Activated T-helper 2 cell treated with anti-CD3 and anti-CD28 coated beads, Interferon-gamma antibody, Interleukin-2, Interleukin-4, amounts not matched to agents 10 μg/mL and 5 μg/mL and 100 μg/mL, durations not matched to agents 14 hours and 24 hours and 36 hours (primary cell): ENCODE data around the gene CD2AP. TPM values are rescaled to one million over a fixed set of nuclear protein-coding genes. Genes with fewer than 3 reads are reported as not detected.

Experiments
- DNase-seq: peaks from one replicate; pipeline ENCODE4 v3.0.0; 2021; ENCODE audit warnings: low spot score
- H3K27ac Mint-ChIP-seq: one replicate; pipeline ENCODE4 v1.8.0; 2021; ENCODE audit warnings: mixed read lengths
- H3K27me3 Mint-ChIP-seq: one replicate; pipeline ENCODE4 v1.8.0; 2021; ENCODE audit warnings: low read depth, mixed read lengths
- H3K36me3 Mint-ChIP-seq: one replicate; pipeline ENCODE4 v1.8.0; 2021; ENCODE audit warnings: low read depth, mixed read lengths
- H3K4me1 Mint-ChIP-seq: one replicate; pipeline ENCODE4 v1.8.0; 2021; ENCODE audit warnings: low read depth, mixed read lengths
- H3K4me3 Mint-ChIP-seq: one replicate; pipeline ENCODE4 v1.8.0; 2021; ENCODE audit warnings: low read depth, mild to moderate bottlenecking, moderate library complexity, mixed read lengths
- H3K9me3 Mint-ChIP-seq: one replicate; pipeline ENCODE4 v1.8.0; 2021; ENCODE audit warnings: mixed read lengths
- intact Hi-C: fragments of 100-400 bp; cut with micrococcal nuclease; formaldehyde crosslinking; loops from one replicate; pipeline ENCODE4 v1.15.1; 2023
- total RNA-seq: library from RNA; stranded (reverse); gene quantifications from 2 replicates; pipeline ENCODE4 v1.2.3, GENCODE V29; 2022

CD2AP gene
- total RNA-seq, 1 donor from 2014 or later = 29.1 TPM

GRCh38 chr6:47567586-47567985 lies 90.0 kb downstream of the CD2AP start:
- Mint-ChIP-seq H3K9me3 (no peaks in the 10 kb centered on the region), H3K4me3 (no peak overlapping the region), H3K27ac (no peak overlapping the region), H3K27me3 (no peaks in the 10 kb centered on the region), H3K36me3 (peaks cover 5% of the 10 kb centered on the region), H3K4me1 (peaks cover 8% of the 10 kb centered on the region)
- intact Hi-C loops = no loop called here
- DNase-seq = no peak

DNA sequence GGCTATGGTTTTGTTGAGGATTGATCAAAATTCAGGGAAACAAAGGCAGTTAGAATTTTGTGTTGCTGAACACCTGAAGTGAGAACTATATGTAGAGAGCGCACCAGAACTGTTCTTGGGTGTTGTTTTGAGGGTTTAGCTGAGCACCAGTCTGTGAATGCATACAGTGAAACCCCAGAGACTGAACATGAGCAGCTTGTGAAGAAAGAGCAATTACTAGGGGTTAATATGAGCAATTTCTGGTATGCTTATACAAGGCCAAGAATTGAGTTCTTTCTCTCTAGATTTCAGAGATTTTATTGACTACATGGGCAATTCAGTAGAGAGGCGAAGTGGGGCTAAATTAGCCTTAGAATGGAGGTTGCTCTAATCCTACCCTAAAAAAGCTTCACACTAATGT lies 93.9 kb downstream of the CD2AP start:
- intact Hi-C loops = no loop called here
- Mint-ChIP-seq H3K27ac (no peak overlapping the region), H3K4me1 (peaks cover 8% of the 10 kb centered on the region), H3K36me3 (peaks cover 6% of the 10 kb centered on the region), H3K9me3 (no peaks in the 10 kb centered on the region), H3K27me3 (no peaks in the 10 kb centered on the region), H3K4me3 (no peak overlapping the region)
- DNase-seq = no peak

- H3K27ac Mint-ChIP-seq = no peak overlapping the region
- H3K9me3 Mint-ChIP-seq = no peaks in the 10 kb centered on the region
- peaks cover 3% of the 10 kb centered on the region for H3K36me3 Mint-ChIP-seq
- no peak for DNase-seq
- H3K27me3 Mint-ChIP-seq = no peaks in the 10 kb centered on the region
- intact Hi-C loops = no loop called here
- H3K4me3 Mint-ChIP-seq = no peak overlapping the region
- H3K4me1 Mint-ChIP-seq = peaks cover 8% of the 10 kb centered on the region
Measured at GRCh38 chr6:47573109-47573508, 95.5 kb downstream of the CD2AP start.

- Mint-ChIP-seq H3K4me3 (no peak overlapping the region), H3K27ac (no peak overlapping the region), H3K4me1 (peaks cover 4% of the 10 kb centered on the region), H3K27me3 (no peaks in the 10 kb centered on the region), H3K9me3 (no peaks in the 10 kb centered on the region), H3K36me3 (peaks cover 11% of the 10 kb centered on the region)
- intact Hi-C loops = no loop called here
- DNase-seq = no peak
Measured at GRCh38 chr6:47574789-47575188, 97.2 kb downstream of the CD2AP start.

GRCh38 chr6:47579040-47579439 lies 101.5 kb downstream of the CD2AP start:
- H3K9me3 Mint-ChIP-seq = no peaks in the 10 kb centered on the region
- DNase-seq = no peak
- intact Hi-C loops = no loop called here
- H3K36me3 Mint-ChIP-seq = peaks cover 32% of the 10 kb centered on the region
- no peaks in the 10 kb centered on the region for H3K4me1 Mint-ChIP-seq
- H3K27me3 Mint-ChIP-seq = no peaks in the 10 kb centered on the region
- H3K4me3 Mint-ChIP-seq = no peak overlapping the region
- no peak overlapping the region for H3K27ac Mint-ChIP-seq

GRCh38 chr6:47581591-47581990 lies 104.0 kb downstream of the CD2AP start:
- no peaks in the 10 kb centered on the region for H3K4me1 Mint-ChIP-seq
- no peak overlapping the region for H3K4me3 Mint-ChIP-seq
- peaks cover 45% of the 10 kb centered on the region for H3K36me3 Mint-ChIP-seq
- H3K27ac Mint-ChIP-seq = no peak overlapping the region
- no peaks in the 10 kb centered on the region for H3K27me3 Mint-ChIP-seq
- H3K9me3 Mint-ChIP-seq = no peaks in the 10 kb centered on the region
- DNase-seq = no peak
- intact Hi-C loops = no loop called here

- H3K27ac Mint-ChIP-seq = no peak overlapping the region
- DNase-seq = no peak
- H3K4me3 Mint-ChIP-seq = no peak overlapping the region
- H3K36me3 Mint-ChIP-seq = peaks cover 49% of the 10 kb centered on the region
- no peaks in the 10 kb centered on the region for H3K9me3 Mint-ChIP-seq
- intact Hi-C loops = no loop called here
- no peaks in the 10 kb centered on the region for H3K4me1 Mint-ChIP-seq
- H3K27me3 Mint-ChIP-seq = no peaks in the 10 kb centered on the region
Measured at GRCh38 chr6:47587493-47587892, 109.9 kb downstream of the CD2AP start.

GRCh38 chr6:47592131-47592840 lies 114.7 kb downstream of the CD2AP start:
- H3K4me3 Mint-ChIP-seq = no peak overlapping the region
- H3K4me1 Mint-ChIP-seq = no peaks in the 10 kb centered on the region
- no peaks in the 10 kb centered on the region for H3K27me3 Mint-ChIP-seq
- H3K27ac Mint-ChIP-seq = no peak overlapping the region
- intact Hi-C loops = no loop called here
- peaks cover 35% of the 10 kb centered on the region for H3K36me3 Mint-ChIP-seq
- DNase-seq = no peak
- no peaks in the 10 kb centered on the region for H3K9me3 Mint-ChIP-seq

- H3K36me3 Mint-ChIP-seq = peaks cover 40% of the 10 kb centered on the region
Measured at GRCh38 chr6:47593979-47594378, 116.4 kb downstream of the CD2AP start.

GRCh38 chr6:47595785-47596184 lies 118.2 kb downstream of the CD2AP start:
- no peak overlapping the region for H3K4me3 Mint-ChIP-seq
- no peak overlapping the region for H3K27ac Mint-ChIP-seq
- DNase-seq = no peak
- no peaks in the 10 kb centered on the region for H3K27me3 Mint-ChIP-seq
- H3K36me3 Mint-ChIP-seq = peaks cover 38% of the 10 kb centered on the region
- intact Hi-C loops = no loop called here
- no peaks in the 10 kb centered on the region for H3K4me1 Mint-ChIP-seq
- H3K9me3 Mint-ChIP-seq = no peaks in the 10 kb centered on the region

More at GRCh38 chr6:47593979-47594378, 116.4 kb downstream of the CD2AP start:
- Mint-ChIP-seq H3K9me3 (no peaks in the 10 kb centered on the region), H3K27me3 (no peaks in the 10 kb centered on the region), H3K4me3 (no peak overlapping the region), H3K4me1 (no peaks in the 10 kb centered on the region), H3K27ac (no peak overlapping the region)
- DNase-seq = no peak
- intact Hi-C loops = no loop called here

- peaks cover 31% of the 10 kb centered on the region for H3K36me3 Mint-ChIP-seq
- no peaks in the 10 kb centered on the region for H3K9me3 Mint-ChIP-seq
- H3K27ac Mint-ChIP-seq = no peak overlapping the region
- no peaks in the 10 kb centered on the region for H3K27me3 Mint-ChIP-seq
- no peaks in the 10 kb centered on the region for H3K4me1 Mint-ChIP-seq
- intact Hi-C loops = no loop called here
- no peak for DNase-seq
- no peak overlapping the region for H3K4me3 Mint-ChIP-seq
Measured at GRCh38 chr6:47598367-47598766, 120.8 kb downstream of the CD2AP start.

GRCh38 chr6:47599512-47599911 lies 121.9 kb downstream of the CD2AP start:
- Mint-ChIP-seq H3K36me3 (peaks cover 26% of the 10 kb centered on the region), H3K4me1 (peaks cover 6% of the 10 kb centered on the region), H3K27ac (no peak overlapping the region), H3K4me3 (no peak overlapping the region), H3K9me3 (no peaks in the 10 kb centered on the region), H3K27me3 (no peaks in the 10 kb centered on the region)
- intact Hi-C loops = no loop called here
- DNase-seq = no peak

- DNase-seq = no peak
- Mint-ChIP-seq H3K27ac (no peak overlapping the region), H3K4me1 (peaks cover 14% of the 10 kb centered on the region), H3K36me3 (peaks cover 21% of the 10 kb centered on the region), H3K4me3 (no peak overlapping the region), H3K27me3 (no peaks in the 10 kb centered on the region), H3K9me3 (no peaks in the 10 kb centered on the region)
- intact Hi-C loops = no loop called here
Measured at GRCh38 chr6:47603227-47603626, 125.6 kb downstream of the CD2AP start.

- peaks cover 19% of the 10 kb centered on the region for H3K36me3 Mint-ChIP-seq
- no peaks in the 10 kb centered on the region for H3K9me3 Mint-ChIP-seq
- H3K27me3 Mint-ChIP-seq = no peaks in the 10 kb centered on the region
- no peak for DNase-seq
- no peak overlapping the region for H3K4me3 Mint-ChIP-seq
- H3K4me1 Mint-ChIP-seq = peaks cover 14% of the 10 kb centered on the region
- no peak overlapping the region for H3K27ac Mint-ChIP-seq
- intact Hi-C loops = no loop called here
Measured at GRCh38 chr6:47603995-47604394, 126.4 kb downstream of the CD2AP start.
